RPMI8226 (cell line): ENCODE results near the gene LAYN.

Experiments
- DNase-seq: peaks from one replicate; pipeline ENCODE4 v3.0.0-alpha.2; 2015

The LAYN gene

GRCh38 chr11:111531687-111532364, 8.7 kb upstream of the LAYN start:
- DNase-seq = no peak

- DNase-seq = no peak
Measured at GRCh38 chr11:111532365-111532709, 8.2 kb upstream of the LAYN start.

DNA sequence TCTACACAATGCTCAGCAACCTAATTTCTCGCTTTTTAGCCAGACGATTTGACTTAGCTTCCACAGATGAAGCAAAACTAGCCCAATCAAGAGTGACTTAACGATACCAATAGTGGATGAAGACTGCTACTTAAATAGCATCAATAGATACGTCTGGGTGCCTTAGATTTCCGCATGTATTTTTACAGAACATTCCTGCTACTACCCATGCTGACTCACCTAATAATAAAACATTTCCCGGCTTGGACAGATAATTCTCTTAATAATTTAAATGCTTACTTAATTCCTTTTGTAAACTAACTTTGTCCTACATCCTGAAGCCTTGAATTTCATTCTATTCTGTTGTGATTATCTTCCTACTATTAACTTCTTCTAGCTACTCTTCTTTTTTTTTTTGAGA, 5.2 kb upstream of the LAYN start:
- no peak for DNase-seq

GRCh38 chr11:111537336-111537860, 3.1 kb upstream of the LAYN start:
- no peak for DNase-seq

DNA sequence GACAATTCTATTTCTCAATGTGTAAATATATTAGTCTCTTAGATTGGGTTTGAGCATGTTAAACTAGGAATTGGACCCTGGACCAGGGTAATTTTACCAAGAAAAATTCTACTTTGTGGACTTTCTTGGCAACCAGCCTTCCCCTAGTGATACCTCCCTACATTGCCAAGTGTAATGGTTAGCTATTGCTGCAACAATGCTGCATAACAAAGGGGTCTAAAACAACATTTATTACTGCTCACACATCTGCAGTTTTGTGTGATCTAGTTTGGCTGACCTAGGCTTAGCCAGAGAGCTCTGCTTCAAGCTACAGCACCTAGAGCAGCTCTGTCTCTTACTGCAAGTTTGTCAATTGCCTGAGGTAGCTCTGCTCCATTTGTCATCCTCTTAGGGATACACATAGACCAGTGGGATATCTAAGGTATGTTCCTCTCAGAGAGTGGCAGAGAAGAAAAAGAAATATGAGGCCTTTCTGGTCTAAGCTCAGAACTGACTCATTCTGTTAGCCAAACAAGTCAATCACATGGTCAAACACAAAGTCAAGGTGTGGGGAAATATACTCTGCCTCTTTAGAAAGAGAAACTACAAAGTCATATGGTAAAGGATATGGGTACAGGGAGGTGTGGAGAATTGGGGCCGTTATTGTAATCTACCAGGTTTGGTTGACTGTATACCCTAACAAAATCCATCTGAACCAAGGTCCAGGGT, 2.0 kb upstream of the LAYN start:
- no peak for DNase-seq

DNA sequence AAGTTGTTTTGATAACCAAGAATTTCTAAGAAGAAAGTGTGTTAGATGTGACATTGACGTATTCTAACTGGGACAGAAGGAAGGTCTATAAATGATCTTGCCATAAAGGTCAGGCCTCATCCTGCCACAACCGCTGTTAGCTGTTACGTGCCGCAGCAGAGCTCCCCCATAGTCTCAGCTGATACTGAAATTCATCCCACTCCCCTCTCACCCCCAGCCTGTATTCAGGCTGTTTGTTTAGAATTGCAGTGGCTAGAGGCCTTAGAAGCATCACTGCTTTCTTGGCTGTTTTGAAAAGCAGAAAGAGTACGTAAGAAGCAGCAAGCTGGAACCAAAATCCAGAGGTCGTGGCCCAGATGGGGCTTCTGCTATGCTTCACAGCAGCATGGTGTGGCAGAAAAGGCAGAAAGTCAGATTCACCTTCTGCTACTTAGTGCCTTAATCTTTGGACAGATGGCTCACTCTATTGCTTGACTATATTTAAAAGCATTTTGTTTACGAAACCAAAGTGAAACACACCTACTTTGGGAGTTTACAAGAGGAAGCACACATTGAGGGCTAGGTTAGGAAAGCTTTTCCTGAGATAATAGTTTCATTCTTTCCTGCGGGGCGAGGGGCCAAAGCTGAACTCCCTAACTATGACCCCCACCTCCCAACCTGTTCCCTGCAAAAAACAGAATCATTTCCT, 950 bp upstream of the LAYN start:
- no peak for DNase-seq

- no peak for DNase-seq
Measured at GRCh38 chr11:111540937-111541253, 375 bp downstream of the LAYN start.

DNA sequence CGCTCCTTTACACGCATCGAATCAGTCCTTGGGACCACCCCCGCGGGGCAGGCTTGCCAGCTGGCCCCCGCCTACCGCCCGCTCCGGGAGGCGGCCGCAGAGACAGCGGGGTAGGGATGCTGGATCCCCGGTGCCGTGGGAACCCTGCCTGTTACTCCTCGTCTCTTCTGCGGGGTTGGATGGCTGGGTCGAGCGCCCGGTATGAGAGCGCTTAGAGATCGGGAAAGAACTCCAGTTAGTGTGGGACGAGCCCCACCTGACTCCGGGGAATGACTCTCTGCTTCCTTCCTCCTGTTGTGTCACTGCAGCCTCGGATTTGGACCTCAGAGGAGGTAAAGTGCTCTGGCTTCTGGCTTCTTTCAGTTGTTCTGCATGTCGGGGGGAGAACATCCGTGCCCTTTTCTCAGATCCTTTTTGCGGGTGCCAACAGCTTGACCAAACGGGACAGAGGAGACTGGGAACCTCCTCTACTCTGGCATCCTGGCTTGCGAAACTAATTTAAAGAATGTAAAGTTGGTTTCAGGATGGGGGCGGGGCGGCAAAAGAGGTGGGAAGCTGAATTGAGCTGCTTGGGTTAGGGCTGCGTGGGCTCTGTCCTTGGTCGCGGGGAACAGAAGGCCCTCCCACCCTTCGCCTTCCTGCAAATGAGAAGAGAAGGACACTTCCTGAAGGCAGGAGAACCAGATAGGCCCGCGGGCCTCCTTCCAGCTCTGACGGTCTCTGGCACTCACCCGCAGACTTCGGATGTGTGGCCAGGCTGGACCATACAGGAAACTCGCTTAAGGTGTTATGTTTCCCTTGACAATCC, 938 bp downstream of the LAYN start:
- no peak for DNase-seq

GRCh38 chr11:111542606-111543275, 2.2 kb downstream of the LAYN start:
- DNase-seq = no peak

DNA sequence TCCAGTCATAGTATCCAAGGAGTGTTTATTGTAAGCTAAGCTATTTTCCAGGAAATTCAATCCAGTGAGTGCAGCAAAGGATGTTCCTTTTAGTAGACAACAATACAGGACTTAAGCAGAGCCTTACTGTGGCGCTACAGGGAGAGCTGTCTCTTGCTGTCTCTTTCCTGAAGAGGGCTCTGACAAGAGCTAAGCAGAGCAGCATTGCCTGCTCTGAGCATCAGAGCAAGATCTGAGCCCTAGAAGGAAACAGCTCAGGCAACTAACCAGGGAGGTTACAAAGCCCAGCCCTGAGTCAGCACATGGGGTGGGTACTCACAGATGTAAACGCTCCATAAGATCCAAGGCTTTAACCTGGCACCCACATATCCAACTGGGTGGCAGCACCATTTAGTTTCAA, 8.0 kb downstream of the LAYN start:
- DNase-seq = no peak

- DNase-seq = no peak
Measured at GRCh38 chr11:111549196-111549868, 8.8 kb downstream of the LAYN start.

- DNase-seq = no peak
Measured at GRCh38 chr11:111549869-111550203, 9.3 kb downstream of the LAYN start.

DNA sequence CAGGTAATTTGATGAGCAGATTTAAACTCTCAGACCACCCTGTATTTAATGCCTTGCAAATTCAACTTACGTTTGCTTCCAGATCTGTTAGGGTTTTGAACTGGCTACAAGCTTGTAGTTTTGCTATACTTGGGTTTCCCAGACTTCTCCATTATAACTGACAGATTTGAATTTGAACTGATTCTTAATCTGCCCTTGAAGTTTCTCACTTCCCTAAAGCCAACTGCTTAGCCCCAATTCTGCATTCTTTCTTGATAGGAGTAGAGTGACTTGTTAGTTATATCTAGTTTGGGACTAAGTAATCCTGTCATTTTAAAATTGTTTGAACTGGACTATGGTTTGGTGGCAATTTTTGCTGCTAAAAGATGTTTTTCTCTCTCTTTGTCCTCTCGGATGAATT, 9.7 kb downstream of the LAYN start:
- no peak for DNase-seq

DNA sequence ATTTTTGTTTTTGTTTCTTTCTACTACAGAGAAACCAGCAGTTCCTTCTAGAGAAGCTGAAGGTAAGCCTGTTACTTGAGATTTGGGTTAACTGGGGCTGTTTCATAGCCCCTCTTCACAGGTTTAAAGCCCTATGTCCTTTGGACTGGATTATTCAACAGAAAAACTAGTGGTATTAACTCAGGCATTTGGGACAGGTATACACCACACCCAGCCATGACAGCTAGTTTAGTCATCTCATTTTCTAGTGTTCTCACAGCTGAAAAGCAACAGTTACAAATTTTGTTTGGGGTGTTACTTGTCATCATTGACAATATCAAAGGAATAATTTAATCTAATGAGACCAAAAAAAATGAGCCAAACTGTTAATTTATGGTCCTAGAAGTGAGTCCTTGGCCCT, 14.0 kb downstream of the LAYN start:
- no peak for DNase-seq

GRCh38 chr11:111555255-111555654, 14.7 kb downstream of the LAYN start:
- no peak for DNase-seq

DNA sequence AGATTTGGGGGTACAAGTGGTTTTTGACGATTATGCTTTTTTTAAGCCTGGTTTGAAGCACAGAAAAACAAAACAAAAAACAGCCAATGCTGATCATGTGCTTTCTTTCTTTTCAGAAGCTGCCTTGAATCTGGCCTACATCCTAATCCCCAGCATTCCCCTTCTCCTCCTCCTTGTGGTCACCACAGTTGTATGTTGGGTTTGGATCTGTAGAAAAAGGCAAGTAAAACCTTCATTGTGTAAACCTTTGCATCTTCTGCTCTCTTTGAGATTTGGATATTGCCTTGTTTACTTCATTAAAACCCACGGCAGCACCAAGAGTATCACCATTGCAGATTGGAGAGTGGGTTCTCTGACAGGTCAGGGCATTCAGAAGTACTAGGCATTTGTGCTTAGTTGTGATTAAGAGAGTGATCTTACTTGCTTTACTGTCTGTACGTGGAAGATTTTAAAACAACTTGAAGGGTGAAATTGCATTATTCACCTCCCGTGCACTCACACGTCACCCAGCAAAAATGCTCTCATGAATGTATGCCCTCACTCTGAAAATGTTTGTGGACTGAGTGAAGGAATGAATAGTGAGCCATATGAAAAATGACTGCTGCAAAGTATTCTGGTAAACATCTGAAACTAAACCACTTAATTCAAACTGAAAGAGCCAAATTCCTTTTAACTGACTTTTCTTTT, 17.0 kb downstream of the LAYN start:
- no peak for DNase-seq

DNA sequence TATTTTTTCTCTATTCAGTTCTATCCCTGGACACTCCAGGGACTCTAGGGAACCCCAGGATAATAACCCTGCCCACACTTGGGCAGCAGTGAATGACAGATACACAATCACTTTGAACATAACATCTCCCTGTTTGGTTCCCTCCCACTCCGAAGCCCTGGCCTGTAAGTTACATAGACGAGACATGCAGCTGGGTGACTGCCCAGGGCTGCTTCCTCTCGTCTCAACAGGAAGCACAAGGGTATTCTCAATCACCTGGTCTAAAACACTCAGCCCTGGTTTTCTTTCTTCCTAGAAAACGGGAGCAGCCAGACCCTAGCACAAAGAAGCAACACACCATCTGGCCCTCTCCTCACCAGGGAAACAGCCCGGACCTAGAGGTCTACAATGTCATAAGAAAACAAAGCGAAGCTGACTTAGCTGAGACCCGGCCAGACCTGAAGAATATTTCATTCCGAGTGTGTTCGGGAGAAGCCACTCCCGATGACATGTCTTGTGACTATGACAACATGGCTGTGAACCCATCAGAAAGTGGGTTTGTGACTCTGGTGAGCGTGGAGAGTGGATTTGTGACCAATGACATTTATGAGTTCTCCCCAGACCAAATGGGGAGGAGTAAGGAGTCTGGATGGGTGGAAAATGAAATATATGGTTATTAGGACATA, 19.4 kb downstream of the LAYN start:
- DNase-seq = no peak

GRCh38 chr11:111560800-111561199, 20.3 kb downstream of the LAYN start:
- DNase-seq = no peak

- DNase-seq = no peak
Measured at GRCh38 chr11:111561306-111561705, 20.8 kb downstream of the LAYN start.

DNA sequence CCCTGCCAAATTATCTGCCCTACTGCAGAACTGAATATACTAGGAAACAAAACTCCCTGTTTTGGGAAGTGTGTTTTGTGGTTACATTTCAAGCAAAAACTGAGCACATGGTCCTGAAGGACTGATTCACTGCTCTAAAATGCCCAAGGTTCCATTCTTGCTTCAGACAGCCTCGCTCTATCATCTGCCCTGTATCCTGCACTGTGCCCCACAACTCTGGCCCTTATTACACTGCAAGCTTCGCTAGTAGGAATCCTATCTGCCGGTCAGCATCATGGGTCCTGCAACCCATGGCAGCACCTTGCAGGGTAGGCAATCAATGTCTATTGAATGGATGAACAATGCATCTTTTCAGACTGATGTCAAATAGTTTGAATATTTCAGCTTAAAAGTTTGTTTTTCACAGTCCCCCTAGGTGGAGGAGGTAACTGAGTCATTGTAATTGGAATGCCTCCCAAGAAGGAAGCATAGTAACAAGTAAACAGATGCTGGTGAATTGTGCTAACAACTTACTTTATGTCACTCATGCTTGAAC, 21.3 kb downstream of the LAYN start:
- no peak for DNase-seq
